Kidney (tissue), 14 donors: ENCODE results near the gene TPST2. TPM values are rescaled to one million over a fixed set of nuclear protein-coding genes. Genes with fewer than 3 reads are reported as not detected.

Experiments used
- DNase-seq, 5 donors: peaks; one replicate each; pipeline ENCODE4 v3.0.0-alpha.2; 2013 to 2020
- FAIRE-seq: peaks from 2 replicates; lab custom pipeline; 2012; peaks lifted over from hg19 to GRCh38; lab: Jason Lieb, UNC
- H3K27ac ChIP-seq, 2 donors: one replicate each; pipeline ENCODE4 v1.7.0; 2013; ENCODE audit warnings: low read depth in 2 of 2, low read length in 2 of 2, inconsistent platforms in 1 of 2
- H3K27me3 ChIP-seq: one replicate; pipeline ENCODE4 v1.7.1; 2013; ENCODE audit warnings: low read length, inconsistent platforms; ENCODE audit not compliant: control insufficient read depth, insufficient read depth
- H3K36me3 ChIP-seq, 3 donors: one replicate each; pipeline versions ENCODE4 v1.7.0 to v1.7.1; 2013; ENCODE audit warnings: low read length in 3 of 3, control low read depth in 1 of 3, inconsistent platforms in 1 of 3; ENCODE audit not compliant: insufficient read depth in 3 of 3, control insufficient read depth in 2 of 3
- H3K4me1 ChIP-seq, 3 donors: one replicate each; pipeline versions ENCODE4 v1.7.0 to v1.7.1; 2013; ENCODE audit warnings: low read length in 3 of 3, inconsistent platforms in 1 of 3, low read depth in 1 of 3; ENCODE audit not compliant: control insufficient read depth in 2 of 3, insufficient read depth in 2 of 3
- H3K4me3 ChIP-seq, 3 donors: one replicate each; pipeline versions ENCODE4 v1.7.0 to v1.8.1; 2013; ENCODE audit warnings: low read length in 3 of 3, control low read depth in 1 of 3, inconsistent platforms in 1 of 3
- H3K9ac ChIP-seq, 3 donors: one replicate each; pipeline versions ENCODE4 v1.7.0 to v1.7.1; 2013; ENCODE audit warnings: low read length in 3 of 3, control low read depth in 1 of 3, inconsistent platforms in 1 of 3
- H3K9me3 ChIP-seq, 3 donors: one replicate each; pipeline versions ENCODE4 v1.7.0 to v1.7.1; 2013; ENCODE audit warnings: low read length in 3 of 3, control low read depth in 1 of 3, inconsistent platforms in 1 of 3; ENCODE audit not compliant: control insufficient read depth in 2 of 3, insufficient read depth in 1 of 3
- CTCF ChIP-seq: IDR thresholded peaks from 3 replicates; pipeline ENCODE4 v1.5.1; 2012; ENCODE audit warnings: mild to moderate bottlenecking, moderate library complexity, borderline replicate concordance; ENCODE audit not compliant: insufficient read depth; ENCODE audit errors: extremely low read depth
- intact Hi-C: fragments of 100-400 bp; cut with DNase I; formaldehyde crosslinking; loops from one replicate; pipeline ENCODE4 v1.11.1; 2022
- polyA plus RNA-seq: library from polyadenylated mRNA; stranded (reverse); fragments of 350-450 nt; fragmentation: Illumina TruSeq; extraction: RNeasy Lipid Tissue Mini Kit (QIAGEN cat#74804); gene quantifications from one replicate; pipeline ENCODE4 v1.2.3, GENCODE V29; 2014; ENCODE audit warnings: low read depth, low replicate concordance; ENCODE audit not compliant: insufficient read depth
- total RNA-seq: library from RNA; stranded (reverse); fragmentation: NEBNext Ultra II Directional; extraction: Animal tissue kit (Norgen Biotek cat#: 25700); gene quantifications from one replicate; pipeline ENCODE4 v1.2.1, GENCODE V29; 2021
- donor health status: control.
- donor health status: control.
- donor health status: control.
- donor health status: control.
- donor health status: control.
- donor health status: DM: yes; HTN: yes; CAD: no.
- donor health status: Normal renal cell carcinoma (clear cell type).

Gene TPST2
- total and polyA plus RNA-seq, 2 donors from 2014 or later = 40.3 to 48.7 TPM

- no peak for FAIRE-seq
- DNase-seq = no peak
- H3K27ac ChIP-seq = peak overlapping the region; percentile 72 to 82
Observed at GRCh38 chr22:26550498-26551033, 39.4 kb downstream of the TPST2 start.

GRCh38 chr22:26549902-26550497 lies 39.9 kb downstream of the TPST2 start:
- Histone ChIP-seq H3K9ac (peak overlapping the region in 1 of 3 donors; percentile 26), H3K36me3 (peaks cover 0 to 5% (median 0%) of the 10 kb centered on the region in 3 donors), H3K9me3 (no peaks in the 10 kb centered on the region), H3K4me3 (no peak overlapping the region), H3K4me1 (peaks cover 0 to 18% (median 4%) of the 10 kb centered on the region in 3 donors), H3K27me3 (no peaks in the 10 kb centered on the region), H3K27ac (peak overlapping the region; percentile 51 to 82)
- FAIRE-seq (no peak), DNase-seq (no peak)
- no peak for TF ChIP-seq CTCF
- intact Hi-C loops = no loop called here

More at GRCh38 chr22:26550498-26551033, 39.4 kb downstream of the TPST2 start:
- no peak for TF ChIP-seq CTCF
- H3K9me3 ChIP-seq = no peaks in the 10 kb centered on the region
- no peak overlapping the region for H3K4me3 ChIP-seq
- peaks cover 0 to 24% (median 4%) of the 10 kb centered on the region in 3 donors for H3K4me1 ChIP-seq
- no peaks in the 10 kb centered on the region for H3K27me3 ChIP-seq
- intact Hi-C loops = no loop called here
- peaks cover 0 to 2% (median 0%) of the 10 kb centered on the region in 3 donors for H3K36me3 ChIP-seq
- peak overlapping the region in 1 of 3 donors; percentile 26 for H3K9ac ChIP-seq

GRCh38 chr22:26548984-26549383 lies 40.9 kb downstream of the TPST2 start:
- Histone ChIP-seq H3K27me3 (no peaks in the 10 kb centered on the region), H3K36me3 (peaks cover 0 to 5% (median 0%) of the 10 kb centered on the region in 3 donors), H3K9ac (no peak overlapping the region), H3K9me3 (no peaks in the 10 kb centered on the region), H3K27ac (peak overlapping the region; percentile 54 to 55), H3K4me1 (peaks cover 0 to 12% (median 4%) of the 10 kb centered on the region in 3 donors), H3K4me3 (no peak overlapping the region)
- intact Hi-C loops = no loop called here
- no peak for TF ChIP-seq CTCF
- DNase-seq (no peak), FAIRE-seq (no peak)
